BJ (cell line): ENCODE measurements around the gene ASAP2. TPM values are rescaled to one million over a fixed set of nuclear protein-coding genes. Genes with fewer than 3 reads are reported as not detected.

ENCODE experiments used
- CTCF ChIA-PET: fragments of 350-600 bp; formaldehyde crosslinking; extraction: SDS; loops from one replicate; lab custom pipeline; 2021; ENCODE audit warnings: antibody characterized with exemption, inconsistent platforms; lab: Yijun Ruan, JAX
- POLR2A ChIA-PET: fragments of 300-600 bp; sonication (Branson Sonifier 250); formaldehyde crosslinking; extraction: SDS; loops from one replicate; lab custom pipeline; 2021; ENCODE audit warnings: antibody characterized with exemption; lab: Charles Lee
- DNase-seq: peaks from one replicate; pipeline ENCODE4 v3.0.0-alpha.2; 2011; ENCODE audit warnings: low read depth
- H3K27me3 ChIP-seq: 2 replicates; pipeline ENCODE4 v1.6.0; 2011; ENCODE audit warnings: low read length; ENCODE audit not compliant: control insufficient read depth, insufficient read depth
- H3K36me3 ChIP-seq: 2 replicates; pipeline ENCODE4 v1.5.1; 2011; ENCODE audit warnings: low read length; ENCODE audit not compliant: control insufficient read depth, insufficient read depth
- H3K4me3 ChIP-seq: 2 replicates; pipeline ENCODE4 v1.5.1; 2011; ENCODE audit warnings: low read depth, mild to moderate bottlenecking, control low read depth, low read length
- CTCF ChIP-seq: IDR thresholded peaks from 2 replicates; pipeline ENCODE4 v1.5.1; 2011; ENCODE audit warnings: low read depth, mild to moderate bottlenecking, control low read depth, inconsistent platforms, low read length, moderate library complexity; ENCODE audit not compliant: insufficient read depth
- polyA plus RNA-seq: library from polyadenylated mRNA; depleted of rRNA; stranded (reverse); fragments of >200 nt; gene quantifications from 2 replicates; pipeline ENCODE4 v1.2.3, GENCODE V29; 2011

ASAP2 gene
- polyA plus RNA-seq, 1 experiment: 14.1 TPM

DNA sequence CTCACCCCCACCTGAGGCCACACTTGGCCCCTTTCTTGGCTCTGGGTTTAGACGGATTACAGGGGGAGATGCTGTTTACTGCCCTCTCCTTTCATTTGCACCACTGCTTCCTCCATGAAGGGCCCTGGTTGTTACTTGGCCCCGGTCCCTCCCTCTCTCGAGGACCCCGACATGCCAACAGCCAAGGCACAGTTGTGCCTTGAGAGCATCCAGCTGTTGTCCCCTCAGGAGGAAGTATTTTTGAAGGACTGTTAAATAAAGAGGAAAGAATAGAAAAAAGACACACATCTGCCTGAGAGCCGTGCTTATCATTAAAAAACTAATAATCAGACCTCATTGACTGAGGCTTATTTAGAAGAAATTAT is 172.8 kb downstream of the ASAP2 start:
- CTCF ChIA-PET: interaction anchor here (0.8 kb wide), 1 partner anchor 8 kb away, joined by 3 read pairs; no protein-coding TSS in a partner anchor

DNA sequence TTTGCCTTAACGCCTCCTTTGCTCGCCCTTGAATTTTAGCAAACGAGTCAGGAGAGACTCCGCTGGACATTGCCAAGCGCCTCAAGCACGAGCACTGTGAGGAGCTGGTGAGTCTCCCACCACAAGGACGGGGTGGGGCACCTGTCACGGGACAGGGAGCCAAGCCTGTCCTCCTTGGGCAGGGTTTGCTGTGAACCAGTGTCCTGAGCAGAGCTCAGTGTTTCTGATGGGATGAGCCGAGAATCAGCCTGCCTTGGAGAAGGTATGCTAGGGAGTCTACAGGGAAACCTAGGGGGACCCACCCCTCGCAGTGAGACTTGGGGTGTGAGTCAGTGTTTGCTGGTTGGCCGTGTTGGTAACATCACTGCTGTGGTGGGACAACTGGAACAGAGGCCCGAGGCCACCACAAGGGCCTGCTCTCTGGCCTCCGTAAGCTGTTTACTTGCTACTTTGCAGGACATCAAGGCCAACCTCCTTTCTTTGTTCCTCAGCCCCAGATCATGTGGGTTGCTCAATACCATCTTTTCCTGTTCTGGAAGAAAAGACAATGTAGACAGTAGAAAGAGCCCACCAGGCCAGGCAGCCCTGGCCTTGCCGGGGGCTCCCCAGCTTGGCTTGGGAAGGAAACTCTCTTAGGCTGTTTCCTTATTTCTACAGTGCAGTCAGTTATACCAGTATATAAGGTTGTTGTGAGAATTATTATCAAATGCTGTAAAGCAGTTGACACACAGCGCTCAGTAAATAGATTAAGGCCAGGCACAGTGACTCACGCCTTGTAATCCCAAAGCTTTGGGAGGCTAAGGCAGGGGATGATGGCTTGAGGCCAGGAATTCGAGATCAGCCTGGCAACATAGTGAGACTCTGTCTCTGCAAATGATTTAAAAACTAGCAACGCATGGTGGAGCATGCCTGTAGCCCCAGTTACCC is 174.4 kb downstream of the ASAP2 start:
- no peak overlapping the region for H3K4me3 ChIP-seq

More for the DNA sequence above, 172.8 kb downstream of the ASAP2 start:
- Histone ChIP-seq H3K4me3 (no peak overlapping the region), H3K27me3 (no peaks in the 10 kb centered on the region), H3K36me3 (peaks cover 12% of the 10 kb centered on the region)
- POLR2A ChIA-PET: no interaction called here
- no peak for DNase-seq
- no peak for TF ChIP-seq CTCF

GRCh38 chr2:9382604-9383235 is 176.1 kb downstream of the ASAP2 start:
- no peak for DNase-seq
- Histone ChIP-seq H3K27me3 (no peaks in the 10 kb centered on the region), H3K36me3 (peaks cover 4% of the 10 kb centered on the region; the same call in 1 of the 2 replicates), H3K4me3 (no peak overlapping the region)
- CTCF ChIA-PET: interaction anchor here (1.0 to 2.8 kb wide), 3 partner anchors 15 to 241 kb away, joined by 3 to 11 read pairs (median 3); no protein-coding TSS in a partner anchor
- TF ChIP-seq CTCF: no peak
- POLR2A ChIA-PET: interaction anchor here (1.0 kb wide), 1 partner anchor 701 kb away, joined by 3 read pairs; the partner anchor contains the start of gene ID2

More for the DNA sequence above, 174.4 kb downstream of the ASAP2 start:
- ChIA-PET CTCF (interaction anchor here (1.0 to 2.8 kb wide), 5 partner anchors 10 to 239 kb away, joined by 3 to 11 read pairs (median 4); partner anchors contain the start of gene ASAP2), POLR2A (no interaction called here)
- Histone ChIP-seq H3K27me3 (no peaks in the 10 kb centered on the region), H3K36me3 (peaks cover 7% of the 10 kb centered on the region)
- TF ChIP-seq CTCF: no peak
- peak; percentile 72 for DNase-seq

DNA sequence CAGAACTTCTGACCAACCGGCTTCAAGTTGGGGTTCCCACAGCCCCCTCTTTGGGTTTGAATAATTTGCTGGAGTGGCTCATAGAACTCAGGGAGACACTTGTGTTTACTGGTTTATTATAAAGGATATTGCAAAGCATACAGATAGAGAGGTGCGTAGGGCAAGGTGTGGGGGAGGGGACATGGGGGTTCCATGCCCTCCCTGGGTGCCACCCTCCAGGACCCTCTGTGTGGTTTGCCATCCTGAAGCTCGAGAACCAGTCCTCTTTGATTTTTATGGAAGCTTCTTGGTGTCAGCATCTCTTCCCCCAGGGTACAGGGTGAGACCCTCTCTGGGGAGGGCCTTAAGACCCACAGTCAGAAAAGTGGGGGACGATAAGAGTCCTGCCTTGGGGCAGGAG is 177.9 kb downstream of the ASAP2 start:
- no peak for TF ChIP-seq CTCF
- Histone ChIP-seq H3K4me3 (no peak overlapping the region), H3K36me3 (peaks cover 11% of the 10 kb centered on the region), H3K27me3 (no peaks in the 10 kb centered on the region)
- CTCF ChIA-PET: no interaction called here
- no peak for DNase-seq
- POLR2A ChIA-PET: no interaction called here

DNA sequence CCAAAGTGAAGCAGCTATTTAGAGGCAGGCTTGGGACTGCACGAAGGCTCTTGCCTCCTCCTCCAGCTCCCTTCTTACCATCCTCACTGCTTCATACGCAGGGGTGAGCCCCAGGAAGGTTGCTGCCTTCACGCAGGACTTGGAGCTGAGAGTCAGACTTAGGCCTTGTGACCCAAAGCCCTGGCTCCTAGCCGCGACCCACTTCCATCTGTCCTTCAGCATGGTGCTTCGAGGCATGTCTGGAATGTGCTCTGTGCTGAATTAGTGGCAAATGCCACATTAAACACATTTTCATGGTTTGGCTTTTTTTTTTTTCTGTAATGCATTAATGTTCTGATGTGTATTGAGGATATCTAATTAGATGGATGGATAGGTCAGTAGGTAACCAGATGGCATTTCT is 179.2 kb downstream of the ASAP2 start:
- Histone ChIP-seq H3K36me3 (peaks cover 15% of the 10 kb centered on the region), H3K4me3 (no peak overlapping the region), H3K27me3 (no peaks in the 10 kb centered on the region)
- DNase-seq: no peak
- ChIA-PET CTCF (interaction anchor here (0.9 to 1.0 kb wide), 2 partner anchors 10 to 37 kb away, joined by 3 read pairs; partner anchors contain the start of gene ITGB1BP1), POLR2A (interaction anchor here (0.7 kb wide), 1 partner anchor 194 kb away, joined by 9 read pairs; no protein-coding TSS in a partner anchor)
- no peak for TF ChIP-seq CTCF
